RPMI8226 (cell line): ENCODE measurements around the gene PCSK2.

Experiments used
- DNase-seq: peaks from one replicate; pipeline ENCODE4 v3.0.0-alpha.2; 2015

PCSK2 gene

DNA sequence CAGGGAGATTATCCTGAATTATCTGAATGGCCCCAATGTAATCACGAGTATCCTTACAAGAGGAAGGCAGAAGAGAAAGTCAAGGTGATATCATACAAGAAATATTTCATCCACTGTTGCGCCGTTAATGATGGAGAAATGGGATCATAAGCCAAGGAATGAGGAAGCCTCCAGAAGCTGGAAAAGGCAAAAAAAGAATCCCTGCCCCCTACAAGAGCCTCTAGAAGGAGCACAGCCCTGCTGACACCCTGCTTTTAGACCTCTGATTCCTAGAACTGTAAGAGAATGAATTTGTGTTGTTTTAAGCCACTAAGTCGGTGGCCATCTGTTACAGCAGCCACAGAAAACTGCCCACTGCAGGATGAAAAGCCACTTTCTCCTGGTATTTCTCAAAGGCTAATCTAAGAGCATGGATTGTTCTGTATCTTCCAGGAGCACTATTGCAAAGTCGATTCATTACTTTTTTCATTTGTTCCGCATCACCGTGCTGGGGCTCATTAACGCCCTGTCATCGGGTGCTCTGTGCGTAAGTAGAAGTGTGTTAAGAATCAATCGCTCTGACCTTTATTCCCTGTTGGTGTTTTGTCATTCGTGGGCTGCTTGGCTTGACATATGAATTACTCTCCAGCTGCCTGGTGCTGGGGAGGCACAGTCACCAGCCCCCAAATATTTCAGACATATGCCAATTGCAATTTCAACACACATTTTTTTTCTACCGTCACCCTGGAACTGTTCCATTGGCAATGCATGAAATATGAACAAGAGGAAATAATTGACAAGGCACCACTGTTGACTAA lies 117.0 kb downstream of the PCSK2 start:
- DNase-seq, result no peak

DNA sequence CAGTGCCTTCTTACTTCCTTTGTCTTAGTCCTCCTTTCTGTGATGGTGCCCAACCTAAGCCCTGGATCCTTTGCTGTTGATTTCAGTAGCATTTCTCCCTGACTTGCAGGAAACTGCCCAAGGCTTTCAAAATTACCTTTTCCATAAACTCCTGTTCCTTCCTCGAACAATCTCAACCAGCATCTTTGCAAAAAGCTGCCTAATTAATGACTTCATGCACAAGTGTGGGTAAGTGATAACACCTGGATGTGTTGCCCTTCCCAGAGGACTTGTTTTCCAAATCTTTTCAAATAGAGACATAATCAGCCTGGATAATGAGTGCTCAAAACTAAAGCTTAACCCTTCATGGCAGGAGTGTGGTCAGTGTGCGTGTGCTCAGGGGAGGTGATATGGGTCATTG lies 118.0 kb downstream of the PCSK2 start:
- no peak for DNase-seq

DNA sequence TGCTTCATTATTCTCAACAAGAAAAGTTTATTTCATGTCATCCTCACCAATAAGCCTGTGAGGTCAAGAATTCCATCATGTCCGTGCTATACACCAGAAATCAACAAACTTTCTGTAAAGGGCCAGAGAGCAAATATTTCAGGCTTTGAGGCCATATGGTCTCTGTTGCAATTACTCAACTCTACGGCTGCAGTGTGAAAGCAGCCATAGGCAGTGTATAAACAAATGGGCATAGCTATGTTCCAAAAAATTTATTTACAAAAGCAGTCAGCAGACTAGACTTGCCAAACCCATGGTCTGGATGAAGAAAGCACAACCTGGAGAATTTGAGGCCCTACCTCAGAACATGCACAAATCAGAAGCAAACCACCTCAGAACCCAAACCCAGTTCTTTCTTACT lies 118.5 kb downstream of the PCSK2 start:
- no peak for DNase-seq

DNA sequence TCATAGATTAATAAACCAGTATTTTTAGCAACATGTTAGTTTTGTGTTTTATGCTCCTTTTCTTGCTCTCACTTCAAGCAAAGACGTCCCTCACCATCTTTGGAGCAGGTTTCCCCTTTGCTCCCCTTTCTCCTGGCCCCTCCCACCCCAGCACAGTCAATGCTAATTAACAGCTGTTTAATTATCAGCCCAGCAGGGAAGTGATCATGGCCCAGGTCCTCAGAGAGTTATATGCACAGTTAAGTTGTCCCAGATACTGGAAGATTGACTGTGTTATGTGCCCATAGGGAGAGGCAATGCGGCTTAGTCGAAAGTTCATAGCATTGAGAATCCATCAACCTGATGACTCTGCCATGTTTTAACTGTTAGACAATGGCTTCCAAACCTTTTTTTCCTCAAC lies 123.5 kb downstream of the PCSK2 start:
- DNase-seq, result no peak

DNA sequence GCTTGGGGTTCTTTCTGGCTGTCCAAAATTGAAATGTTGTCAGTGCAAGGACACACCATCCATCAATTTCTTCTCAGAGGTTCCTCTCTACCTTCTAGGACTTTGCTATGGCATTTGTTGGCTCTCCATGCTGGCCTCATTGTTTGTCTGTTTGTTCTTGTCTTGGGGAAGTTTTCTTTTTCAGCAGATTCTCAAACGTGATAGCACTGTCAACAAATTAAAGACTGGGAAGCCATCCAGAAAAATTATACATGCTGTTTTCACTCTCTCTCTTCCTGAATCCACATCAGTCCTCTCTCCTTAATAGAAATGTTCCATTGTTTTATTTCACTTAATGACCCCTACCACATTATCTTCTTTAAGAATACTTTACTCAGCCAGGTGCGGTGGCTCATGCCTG lies 130.4 kb downstream of the PCSK2 start:
- DNase-seq, result no peak

DNA sequence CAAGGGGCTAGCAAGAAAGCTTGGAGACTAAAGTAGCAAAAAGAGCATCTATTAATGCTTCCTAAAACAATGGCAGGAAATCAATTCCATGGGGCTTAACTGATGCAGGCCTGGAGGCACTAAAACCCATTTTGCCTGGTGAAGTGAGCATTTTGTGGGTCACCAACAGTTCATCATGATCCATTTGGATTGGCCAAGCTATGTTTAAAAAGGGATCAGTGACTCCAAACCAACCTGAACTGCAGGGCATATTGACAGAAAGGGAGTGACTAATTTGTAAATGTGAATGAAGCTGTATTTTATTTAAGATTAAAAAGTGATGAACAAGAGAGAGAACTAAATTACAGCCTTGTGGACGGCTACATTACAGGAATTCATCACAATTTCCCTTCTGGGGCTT lies 132.0 kb downstream of the PCSK2 start:
- no peak for DNase-seq

DNA sequence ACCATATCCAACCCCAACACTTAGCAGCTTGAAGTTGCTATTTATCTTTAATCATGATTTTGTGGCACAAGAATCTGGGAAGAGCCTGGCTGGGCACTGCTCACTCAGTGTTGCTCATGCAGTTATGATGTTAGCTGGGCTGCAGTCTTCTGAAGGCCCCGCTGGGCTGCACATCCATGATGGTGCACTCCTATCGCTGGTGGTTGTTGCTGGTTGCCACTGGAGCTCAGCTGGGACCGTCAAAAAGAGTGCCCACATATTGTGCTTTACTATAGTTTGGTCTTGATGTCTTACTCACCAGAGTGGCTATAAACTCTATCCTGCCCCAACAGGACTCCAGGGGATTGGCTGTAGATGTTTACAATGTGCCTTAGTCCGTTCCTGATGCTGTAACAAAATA lies 137.8 kb downstream of the PCSK2 start:
- no peak for DNase-seq

DNA sequence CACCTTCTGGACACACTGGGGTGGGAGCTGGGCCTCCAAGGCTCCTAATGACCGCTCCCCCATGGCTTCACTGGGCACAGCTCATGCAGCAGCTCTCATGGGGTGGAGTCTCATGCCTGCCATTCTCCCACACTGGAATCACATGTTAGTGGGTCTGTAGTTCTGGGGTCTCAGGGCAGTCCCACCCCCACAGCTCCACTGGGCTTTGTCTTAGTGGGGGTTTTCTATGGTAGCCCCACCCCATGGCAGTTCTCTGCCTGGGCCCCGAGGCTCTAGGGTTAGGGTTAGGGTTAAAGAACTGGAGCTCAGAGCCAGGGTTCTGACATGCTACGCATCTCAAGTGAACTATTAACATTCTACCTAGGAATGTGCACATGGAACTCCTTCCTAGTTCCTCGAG lies 139.0 kb downstream of the PCSK2 start:
- DNase-seq, result no peak

DNA sequence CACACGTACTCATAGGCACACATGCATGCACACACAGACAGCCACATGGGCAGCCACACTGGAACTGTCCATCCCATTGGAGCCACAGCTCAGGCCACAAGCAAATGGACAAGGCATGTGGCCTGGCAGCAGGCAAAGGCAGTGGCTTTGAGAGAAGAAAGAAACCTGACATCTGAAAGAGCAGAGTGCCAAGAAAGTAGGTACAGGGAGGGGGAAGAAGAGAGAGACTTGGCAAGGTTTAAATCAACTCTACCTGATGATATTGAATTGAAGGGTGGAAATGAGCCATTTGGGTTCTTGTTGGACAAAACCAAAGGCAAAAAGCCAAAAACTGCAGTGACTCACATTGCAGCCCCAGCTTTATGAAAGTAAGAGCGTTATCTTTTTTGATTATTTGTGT lies 142.7 kb downstream of the PCSK2 start:
- DNase-seq, result no peak

DNA sequence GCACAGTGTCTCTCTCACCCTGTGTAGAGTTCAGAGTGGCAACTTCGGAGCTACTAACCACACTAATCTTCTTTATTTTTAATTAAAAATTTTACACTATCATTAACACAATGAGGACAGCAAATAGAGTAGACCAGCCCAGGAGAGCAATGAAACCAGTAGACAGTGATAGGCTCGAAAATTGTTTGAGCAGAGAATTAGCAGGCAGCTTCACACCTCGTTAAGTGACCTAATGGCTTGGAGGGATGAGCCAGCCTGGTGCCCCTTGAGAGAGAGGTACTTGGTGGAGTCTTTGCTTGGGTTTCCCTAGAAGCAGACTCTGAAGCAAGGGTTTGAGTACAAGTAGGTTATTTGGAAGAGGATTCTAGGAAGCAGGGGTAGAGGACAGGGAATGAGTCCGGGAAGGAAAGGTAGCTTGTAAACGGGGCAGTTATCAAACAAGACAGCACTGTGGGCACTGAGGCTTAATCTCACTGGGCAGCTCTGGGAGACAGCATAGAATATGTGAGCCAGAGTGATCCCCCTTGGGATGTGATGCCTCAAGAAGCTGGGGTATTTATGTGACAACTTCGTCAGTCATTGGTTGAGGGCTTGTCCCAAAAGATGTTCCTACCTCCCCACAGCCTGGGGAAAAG lies 146.1 kb downstream of the PCSK2 start:
- DNase-seq, result no peak

DNA sequence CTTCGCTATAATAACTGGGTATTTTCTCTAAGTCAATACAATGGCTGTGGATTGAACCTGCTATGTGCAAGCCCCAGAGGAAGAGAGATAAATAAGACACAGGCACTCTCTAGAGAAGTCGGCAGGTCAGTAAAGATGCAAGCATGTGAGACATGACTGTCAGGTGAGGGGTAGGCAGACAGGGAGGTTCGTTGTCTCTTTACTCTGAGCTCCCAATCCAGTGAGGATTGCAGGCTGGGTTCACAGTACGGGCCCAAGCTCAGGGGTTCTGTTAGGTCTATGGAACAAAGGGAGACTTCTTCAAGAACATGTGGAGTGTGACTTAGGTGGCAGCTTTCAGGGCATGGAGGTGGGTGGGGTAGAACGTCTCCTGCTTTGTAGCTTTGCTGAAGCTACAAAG lies 147.2 kb downstream of the PCSK2 start:
- DNase-seq, result no peak

DNA sequence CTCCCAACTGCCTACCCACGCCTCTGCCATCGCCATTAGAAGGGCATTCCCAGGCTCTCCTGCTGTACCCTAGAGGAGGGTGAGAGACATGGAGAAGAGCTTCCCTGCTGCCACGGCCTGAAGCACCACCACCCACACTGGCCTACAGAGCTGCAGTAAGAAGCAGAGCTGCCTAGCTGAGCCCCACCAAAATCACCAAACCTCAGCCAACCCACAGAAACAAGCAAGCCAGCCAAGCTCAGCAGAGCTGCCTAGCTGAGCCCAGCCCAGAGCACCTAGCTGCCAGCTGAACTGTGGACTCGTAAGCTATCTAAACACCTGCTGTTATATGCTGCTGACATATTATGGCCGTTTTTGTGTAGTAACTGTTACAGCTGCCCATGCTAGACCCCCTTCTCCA lies 149.2 kb downstream of the PCSK2 start:
- DNase-seq, result no peak

DNA sequence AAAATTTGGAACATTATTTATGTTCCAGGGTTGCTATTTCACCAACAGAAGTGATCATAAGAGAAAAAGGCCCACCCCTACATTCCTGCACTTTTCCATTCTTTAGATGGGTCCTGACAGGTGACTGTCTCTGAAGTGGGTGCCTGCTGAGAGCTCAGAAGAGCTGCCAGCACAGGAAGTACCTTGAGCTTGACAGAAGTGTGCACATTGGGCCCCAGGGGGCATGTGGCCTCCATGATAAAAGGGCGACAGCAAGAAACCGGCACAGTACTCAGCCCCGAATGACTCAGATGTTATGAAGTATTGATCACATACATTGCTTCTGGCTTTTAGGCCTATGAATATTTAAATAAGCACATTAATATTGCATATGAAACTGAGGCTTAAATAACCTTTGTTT lies 150.4 kb downstream of the PCSK2 start:
- DNase-seq, result no peak

DNA sequence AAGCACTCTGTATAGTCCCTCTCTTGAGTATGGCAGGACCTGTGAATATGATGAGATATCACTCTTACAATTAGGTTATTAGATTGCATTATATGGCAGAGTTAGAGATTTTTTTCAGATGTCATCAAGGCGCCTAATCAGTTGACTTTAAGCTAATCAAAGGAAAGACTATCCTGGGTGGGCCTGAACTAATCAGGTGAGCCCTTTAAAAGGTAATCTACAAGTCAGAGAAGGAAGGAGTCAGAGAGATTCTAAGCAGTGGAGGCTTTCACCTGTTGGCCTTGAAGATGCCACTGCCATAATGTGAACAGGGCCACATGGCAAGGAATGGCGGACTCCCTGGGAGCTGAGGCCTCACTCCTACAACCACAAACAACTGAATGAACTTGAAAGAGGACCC lies 152.8 kb downstream of the PCSK2 start:
- DNase-seq, result no peak

DNA sequence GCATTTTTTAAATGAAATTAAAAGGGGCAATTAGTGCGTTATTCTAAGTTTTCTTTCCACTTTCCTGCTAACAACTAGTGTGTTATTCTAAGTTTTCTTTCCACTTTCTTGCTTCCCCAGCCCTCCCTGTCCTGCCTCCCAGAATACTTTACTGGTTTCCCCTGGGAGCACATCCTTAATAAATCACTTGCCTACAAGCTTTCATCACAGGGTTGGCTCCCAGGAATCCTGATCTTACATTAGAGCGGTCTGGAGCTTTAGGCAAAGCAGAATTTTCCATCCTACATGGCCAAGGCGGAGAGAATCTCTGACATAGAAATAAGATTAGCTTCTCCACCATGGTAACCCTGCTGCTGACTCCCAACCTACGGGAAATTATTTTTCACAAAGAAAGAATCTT lies 154.0 kb downstream of the PCSK2 start:
- DNase-seq, result no peak

DNA sequence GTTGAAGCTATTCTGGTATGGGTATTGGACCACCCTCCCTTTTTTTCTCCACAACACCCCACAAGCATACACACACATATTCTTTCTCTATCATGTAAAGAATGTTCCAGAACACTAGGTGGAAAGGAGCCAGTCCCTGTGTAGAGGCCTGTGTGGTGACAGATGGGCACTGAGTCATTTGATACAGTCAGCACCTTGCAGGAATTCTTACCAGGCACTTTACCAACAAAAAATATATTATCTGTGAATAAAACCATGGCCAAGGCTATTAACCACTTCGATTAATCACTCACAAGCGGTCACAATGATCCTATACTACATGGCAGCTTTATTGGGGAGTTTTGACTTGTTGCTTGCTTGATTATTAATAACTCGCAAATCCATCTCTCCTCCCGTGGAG lies 154.9 kb downstream of the PCSK2 start:
- no peak for DNase-seq

DNA sequence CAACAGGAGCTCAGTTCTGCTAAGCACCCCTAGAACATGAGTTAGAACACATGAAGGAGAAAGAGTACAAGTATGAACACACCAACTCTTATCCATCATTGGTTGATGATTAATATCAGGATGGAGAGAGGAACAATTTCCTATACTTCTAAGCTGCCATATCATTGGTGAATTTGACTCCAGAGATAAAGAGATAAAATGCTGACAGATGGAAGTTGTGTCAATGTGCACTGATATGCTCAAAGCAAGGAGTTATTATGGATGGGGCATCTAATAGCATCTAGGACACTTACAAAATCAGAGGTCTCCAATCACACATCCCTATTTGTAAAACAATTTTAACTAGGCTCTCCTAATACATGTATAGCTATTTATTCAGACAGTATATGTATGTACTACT lies 159.0 kb downstream of the PCSK2 start:
- no peak for DNase-seq

DNA sequence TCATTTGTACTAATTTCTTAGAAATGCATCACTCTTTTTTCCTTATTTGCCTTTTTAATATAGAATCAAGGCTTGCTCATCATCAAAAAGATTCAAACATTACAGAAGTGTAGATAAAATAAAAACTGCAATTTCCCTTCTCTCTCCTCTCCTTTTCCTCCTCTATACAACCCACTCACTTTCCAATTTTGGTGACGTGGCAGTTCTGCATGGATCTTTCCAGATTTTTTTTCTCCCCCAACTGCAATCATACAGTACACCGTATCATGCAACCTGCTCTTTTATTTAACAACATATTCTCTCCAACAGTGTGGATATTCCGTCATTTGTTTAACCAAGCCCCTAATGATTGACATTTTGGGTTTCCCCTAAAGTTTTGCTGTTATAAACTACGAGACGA lies 163.8 kb downstream of the PCSK2 start:
- DNase-seq, result no peak

DNA sequence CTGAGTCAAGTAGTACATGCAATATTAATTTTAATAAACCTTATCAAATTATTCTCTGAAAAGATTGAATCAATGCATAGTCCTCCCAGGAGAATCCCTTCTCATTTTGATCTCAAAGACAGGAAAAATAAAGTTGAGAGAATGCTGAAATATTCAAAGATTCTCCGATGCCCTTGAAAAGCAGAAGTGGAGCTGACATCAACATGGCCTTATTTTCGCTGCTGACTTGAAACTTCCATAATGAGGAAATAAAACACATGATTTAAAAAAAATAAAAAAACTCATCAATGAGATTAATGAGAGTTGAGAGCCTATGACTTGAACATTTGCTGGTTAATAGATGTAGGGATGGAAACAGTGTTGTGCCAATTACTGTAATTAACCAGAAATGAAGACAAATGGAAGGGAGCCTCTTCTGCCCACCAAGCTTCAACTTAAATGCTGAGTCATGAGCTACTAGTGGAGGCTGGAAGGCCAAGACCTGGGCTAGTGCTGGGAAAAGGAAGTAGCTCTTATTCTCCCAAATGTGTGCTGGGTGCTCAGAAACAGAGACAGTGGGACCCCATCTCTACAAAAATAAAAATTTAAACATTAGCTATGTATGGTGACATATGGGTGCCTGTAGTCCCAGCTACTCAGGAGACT lies 164.4 kb downstream of the PCSK2 start:
- no peak for DNase-seq

DNA sequence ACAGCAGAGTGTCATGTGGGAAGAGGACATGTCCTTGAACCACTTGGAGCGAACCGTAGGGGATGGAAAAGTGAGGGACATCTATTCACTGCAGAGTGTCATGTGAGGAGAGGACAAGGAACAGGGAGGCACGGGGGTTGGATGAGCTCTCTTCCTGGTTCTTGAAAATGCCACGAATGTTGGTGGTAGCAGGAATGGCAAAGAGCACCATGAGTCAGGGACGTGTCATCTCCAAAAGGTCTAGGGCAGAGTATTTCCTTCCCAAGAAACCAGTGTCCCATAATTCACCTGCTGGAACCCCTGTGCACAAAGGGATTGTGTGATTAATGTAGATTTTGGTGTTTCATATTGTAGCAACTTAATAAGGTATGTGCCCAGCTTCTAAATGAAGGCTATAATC lies 167.6 kb downstream of the PCSK2 start:
- DNase-seq, result no peak

DNA sequence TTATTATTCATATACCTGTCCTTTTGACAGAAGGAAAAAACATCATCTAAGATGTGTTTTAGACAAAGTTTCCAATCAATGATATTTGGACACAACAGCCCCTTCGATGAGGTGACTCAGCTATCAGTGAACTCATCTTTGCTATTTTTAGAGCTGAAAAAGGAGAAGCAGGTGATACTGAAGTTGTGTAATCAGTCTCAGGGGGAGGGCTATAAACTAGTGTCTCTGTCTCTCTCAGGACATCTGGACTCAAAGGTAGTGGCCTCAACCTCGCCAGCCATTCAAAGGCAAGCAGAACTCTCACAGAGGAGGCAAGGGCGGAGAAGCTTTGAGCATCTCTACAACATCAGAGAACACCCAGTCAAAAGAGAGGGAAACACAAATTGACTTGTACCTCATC lies 168.9 kb downstream of the PCSK2 start:
- no peak for DNase-seq

DNA sequence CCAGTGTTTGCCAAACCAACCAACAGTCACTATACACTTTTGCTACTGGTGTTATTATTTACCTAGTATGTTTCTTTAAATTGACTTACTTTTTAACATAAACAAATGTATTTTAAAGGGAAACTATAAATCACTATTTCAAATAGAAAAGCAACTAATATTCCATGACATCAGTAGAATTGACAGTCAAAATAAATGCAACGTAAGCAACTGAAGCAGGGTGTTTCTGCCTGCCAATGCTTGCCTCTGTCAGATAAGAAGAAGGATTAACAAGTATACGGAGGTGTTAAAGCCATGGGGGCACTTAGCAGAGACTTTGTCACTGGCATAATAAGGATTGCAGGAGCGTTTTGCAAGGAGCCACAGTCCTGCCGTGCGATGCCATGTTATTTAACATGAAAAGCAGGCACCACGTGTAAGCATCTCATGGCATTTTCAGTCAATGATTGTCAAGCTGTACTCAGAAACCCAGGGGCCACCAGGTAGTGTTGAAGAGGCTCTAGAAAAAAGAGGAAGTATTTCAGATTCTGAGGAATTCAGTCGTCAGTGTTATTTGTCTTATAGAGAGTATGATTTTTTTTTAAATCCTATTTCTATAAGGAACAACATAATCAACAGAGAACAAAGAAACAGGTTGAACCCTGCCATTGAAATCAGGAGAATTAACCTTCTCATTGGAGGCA lies 172.6 kb downstream of the PCSK2 start:
- DNase-seq, result no peak

DNA sequence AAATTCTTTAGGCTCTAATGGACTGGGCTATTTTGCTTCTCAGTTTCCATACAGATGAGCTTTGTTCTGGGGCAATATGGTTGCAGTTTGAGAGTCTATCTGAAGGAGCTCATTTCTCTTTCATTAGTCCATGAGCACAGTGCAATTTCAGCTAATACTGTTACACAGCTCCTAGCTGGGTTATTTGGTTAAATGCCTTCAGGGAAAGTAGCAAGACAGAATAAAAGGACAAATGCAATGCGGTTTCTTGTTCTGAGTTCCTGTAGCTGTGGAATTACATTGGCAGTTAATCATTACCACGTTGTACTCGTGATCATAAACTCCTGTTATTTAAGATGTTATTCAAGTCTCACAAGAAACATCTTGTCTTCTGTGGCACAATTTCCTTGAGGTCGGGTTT lies 176.6 kb downstream of the PCSK2 start:
- DNase-seq, result no peak

DNA sequence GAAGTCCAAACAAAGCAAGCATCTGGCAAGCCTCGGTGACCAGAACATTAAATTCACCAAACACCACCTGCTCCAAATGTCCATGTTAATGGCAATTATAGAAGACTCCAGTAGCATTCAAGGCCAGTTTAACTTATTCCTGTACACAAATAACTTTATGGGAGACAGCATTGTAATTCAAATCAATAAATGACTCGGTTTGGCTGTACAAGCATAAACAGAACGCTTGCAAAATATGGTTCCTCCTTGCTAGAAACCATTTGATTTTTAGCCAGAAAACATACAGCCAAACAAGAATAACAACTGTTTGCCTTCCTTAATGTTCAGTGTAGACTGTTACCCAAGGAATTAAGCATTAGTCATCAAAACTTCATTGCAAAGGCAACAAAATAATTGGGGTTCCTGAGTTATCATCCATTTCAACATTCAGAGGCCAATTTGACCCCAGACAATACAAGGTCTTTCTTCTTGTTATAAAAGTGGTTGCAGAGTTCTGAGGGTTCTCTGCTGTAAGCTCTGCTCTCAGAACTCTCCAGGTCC lies 179.3 kb downstream of the PCSK2 start:
- no peak for DNase-seq
